ENCODE results near the gene GAS2L1.

DNA sequence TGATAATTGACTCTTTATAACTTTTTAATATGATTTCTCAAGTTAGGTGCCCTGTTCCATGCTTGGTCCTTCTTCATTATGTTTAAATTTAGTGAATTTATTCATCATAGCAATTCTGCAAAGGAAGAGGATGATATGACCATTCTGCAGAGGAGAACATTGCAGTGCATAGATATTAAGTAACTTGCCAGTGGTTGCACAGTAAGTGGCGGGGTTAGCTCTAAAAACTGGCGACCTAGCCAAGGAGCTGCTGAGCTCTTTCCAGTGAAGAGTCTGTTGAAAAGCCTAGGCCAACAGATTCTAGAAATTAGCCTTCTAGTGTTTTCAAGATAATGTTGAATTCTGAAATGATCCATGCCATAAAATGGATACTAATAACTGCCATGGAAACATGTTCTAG, 33.8 kb upstream of the GAS2L1 start:
- TF ChIP-seq, protein P1, sequence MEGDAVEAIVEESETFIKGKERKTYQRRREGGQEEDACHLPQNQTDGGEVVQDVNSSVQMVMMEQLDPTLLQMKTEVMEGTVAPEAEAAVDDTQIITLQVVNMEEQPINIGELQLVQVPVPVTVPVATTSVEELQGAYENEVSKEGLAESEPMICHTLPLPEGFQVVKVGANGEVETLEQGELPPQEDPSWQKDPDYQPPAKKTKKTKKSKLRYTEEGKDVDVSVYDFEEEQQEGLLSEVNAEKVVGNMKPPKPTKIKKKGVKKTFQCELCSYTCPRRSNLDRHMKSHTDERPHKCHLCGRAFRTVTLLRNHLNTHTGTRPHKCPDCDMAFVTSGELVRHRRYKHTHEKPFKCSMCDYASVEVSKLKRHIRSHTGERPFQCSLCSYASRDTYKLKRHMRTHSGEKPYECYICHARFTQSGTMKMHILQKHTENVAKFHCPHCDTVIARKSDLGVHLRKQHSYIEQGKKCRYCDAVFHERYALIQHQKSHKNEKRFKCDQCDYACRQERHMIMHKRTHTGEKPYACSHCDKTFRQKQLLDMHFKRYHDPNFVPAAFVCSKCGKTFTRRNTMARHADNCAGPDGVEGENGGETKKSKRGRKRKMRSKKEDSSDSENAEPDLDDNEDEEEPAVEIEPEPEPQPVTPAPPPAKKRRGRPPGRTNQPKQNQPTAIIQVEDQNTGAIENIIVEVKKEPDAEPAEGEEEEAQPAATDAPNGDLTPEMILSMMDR (IDR thresholded peaks at IDR 0.05): no peak
- TF ChIP-seq POLR2AphosphoS5 (IDR thresholded peaks at IDR 0.05) (no peak), POLR2A (IDR thresholded peaks at IDR 0.05) (no peak)
